CD4-positive, alpha-beta T cell (primary cell): Measurements from ENCODE around the gene PRSS53. TPM values are rescaled to one million over a fixed set of nuclear protein-coding genes. Genes with fewer than 3 reads are reported as not detected.

ENCODE experiments used
- ATAC-seq: fragments of 200-7000 bp; cut with Tn5 transposase; one replicate; pipeline ENCODE4 v1.10.0; 2022; ENCODE audit warnings: mild to moderate bottlenecking; ENCODE audit not compliant: poor library complexity
- CTCF ChIA-PET: fragments of 350-600 bp; sonication (Branson Sonifier 250); formaldehyde crosslinking; loops from one replicate; lab custom pipeline; 2021; ENCODE audit warnings: antibody characterized with exemption, inconsistent platforms; lab: Charles Lee
- POLR2A ChIA-PET: fragments of 350-600 bp; sonication (Branson Sonifier 250); formaldehyde crosslinking; loops from one replicate; lab custom pipeline; 2021; ENCODE audit warnings: antibody characterized with exemption, inconsistent platforms; lab: Charles Lee
- DNase-seq, 14 experiments: peaks; one replicate each; pipeline ENCODE4 v3.0.0-alpha.2; 2013 to 2020; ENCODE audit warnings: mixed read lengths in 2 of 14
- H3K27ac ChIP-seq, 2 donors: one replicate each; pipeline versions ENCODE4 v1.5.1 to v1.7.0; 2013; ENCODE audit warnings: low read length in 2 of 2, low read depth in 1 of 2, mild to moderate bottlenecking in 1 of 2
- H3K27me3 ChIP-seq, 2 experiments: 1 replicate in 1 of 2; 2 replicates in 1 of 2; pipeline versions ENCODE4 v1.6.1 to v1.7.0; 2013; ENCODE audit warnings: low read length in 2 of 2, control low read depth in 1 of 2, mild to moderate bottlenecking in 1 of 2, moderate library complexity in 1 of 2; ENCODE audit not compliant: insufficient read depth in 2 of 2, control insufficient read depth in 1 of 2
- H3K36me3 ChIP-seq: one replicate; pipeline ENCODE4 v1.6.1; 2013; ENCODE audit warnings: low read length, control low read depth; ENCODE audit not compliant: insufficient read depth
- H3K4me1 ChIP-seq: one replicate; pipeline ENCODE4 v1.6.1; 2013; ENCODE audit warnings: low read length, control low read depth; ENCODE audit not compliant: insufficient read depth
- H3K4me3 ChIP-seq: one replicate; pipeline ENCODE4 v1.5.1; 2013; ENCODE audit warnings: mild to moderate bottlenecking, low read length, moderate library complexity
- H3K9me3 ChIP-seq, 2 experiments: 1 replicate in 1 of 2; 2 replicates in 1 of 2; pipeline versions ENCODE4 v1.6.1 to v1.7.0; 2013; ENCODE audit warnings: low read length in 2 of 2, mild to moderate bottlenecking in 2 of 2, control low read depth in 1 of 2, moderate library complexity in 1 of 2; ENCODE audit not compliant: control insufficient read depth in 1 of 2, insufficient read depth in 1 of 2
- H3K27ac Mint-ChIP-seq: one replicate; pipeline ENCODE4 v1.8.0; 2020; ENCODE audit warnings: mixed read lengths
- H3K27me3 Mint-ChIP-seq: one replicate; pipeline ENCODE4 v1.8.0; 2021; ENCODE audit warnings: mixed read lengths
- H3K36me3 Mint-ChIP-seq: one replicate; pipeline ENCODE4 v1.8.0; 2021; ENCODE audit warnings: low read depth, mixed read lengths
- H3K4me1 Mint-ChIP-seq: one replicate; pipeline ENCODE4 v1.8.0; 2021; ENCODE audit warnings: low read depth, mixed read lengths
- H3K4me3 Mint-ChIP-seq: one replicate; pipeline ENCODE4 v1.8.0; 2020; ENCODE audit warnings: mild to moderate bottlenecking, mixed read lengths
- H3K9me3 Mint-ChIP-seq: one replicate; pipeline ENCODE4 v1.8.0; 2020; ENCODE audit warnings: mixed read lengths
- intact Hi-C, 2 experiments: fragments of 100-400 bp; cut with DNase I in 1 of 2; cut with micrococcal nuclease in 1 of 2; formaldehyde crosslinking; loops; one replicate each; pipeline versions ENCODE4 v1.15.1 to v1.9.0; 2023 to 2025; cut with DNase I, micrococcal nuclease
- total RNA-seq, 174 experiments: library from RNA in 2 of 174; stranded (reverse) in 2 of 174; gene quantifications; one replicate each; pipeline ENCODE4 v1.2.3 and lab custom pipeline; 2021 to 2026
- TF ChIP-seq, protein P1 (sequence below): fragments of 200-600 bp; IDR thresholded peaks from one replicate; pipeline ENCODE4 v1.8.0; 2022; ENCODE audit warnings: antibody characterized with exemption, mild to moderate bottlenecking

The PRSS53 gene
- total RNA-seq, 2 experiments from 2014 or later = 3.5 to 3.9 TPM

DNA sequence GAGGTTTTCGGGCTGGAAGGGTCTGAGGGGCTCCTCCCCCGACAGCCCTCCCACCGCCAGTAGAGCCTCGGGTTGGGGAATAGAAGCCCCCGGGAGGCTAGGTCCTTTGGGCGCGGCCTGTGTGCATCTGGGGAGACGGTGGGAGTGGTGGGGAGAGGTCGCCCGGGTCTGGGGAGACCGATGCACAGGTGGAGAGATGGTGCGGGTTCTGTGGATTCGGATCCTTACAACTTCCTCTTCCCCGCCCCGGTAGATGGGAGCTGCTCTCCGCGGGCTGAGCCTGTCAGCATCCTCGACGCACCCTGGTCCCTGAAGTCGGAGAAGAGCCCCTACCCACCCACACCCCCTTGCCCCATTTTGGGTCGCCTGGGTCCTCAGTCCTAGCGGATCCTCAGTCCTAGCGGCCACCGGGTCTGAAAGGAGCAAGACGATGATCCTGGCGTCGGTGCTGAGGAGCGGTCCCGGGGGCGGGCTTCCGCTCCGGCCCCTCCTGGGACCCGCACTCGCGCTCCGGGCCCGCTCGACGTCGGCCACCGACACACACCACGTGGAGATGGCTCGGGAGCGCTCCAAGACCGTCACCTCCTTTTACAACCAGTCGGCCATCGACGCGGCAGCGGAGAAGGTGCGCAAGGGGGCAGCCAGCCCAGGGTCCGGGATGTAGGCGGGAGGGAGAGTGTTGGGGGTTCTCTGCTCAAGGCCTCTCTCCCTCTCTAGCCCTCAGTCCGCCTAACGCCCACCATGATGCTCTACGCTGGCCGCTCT is 20.2 kb upstream of the PRSS53 start:
- TF ChIP-seq, protein P1, sequence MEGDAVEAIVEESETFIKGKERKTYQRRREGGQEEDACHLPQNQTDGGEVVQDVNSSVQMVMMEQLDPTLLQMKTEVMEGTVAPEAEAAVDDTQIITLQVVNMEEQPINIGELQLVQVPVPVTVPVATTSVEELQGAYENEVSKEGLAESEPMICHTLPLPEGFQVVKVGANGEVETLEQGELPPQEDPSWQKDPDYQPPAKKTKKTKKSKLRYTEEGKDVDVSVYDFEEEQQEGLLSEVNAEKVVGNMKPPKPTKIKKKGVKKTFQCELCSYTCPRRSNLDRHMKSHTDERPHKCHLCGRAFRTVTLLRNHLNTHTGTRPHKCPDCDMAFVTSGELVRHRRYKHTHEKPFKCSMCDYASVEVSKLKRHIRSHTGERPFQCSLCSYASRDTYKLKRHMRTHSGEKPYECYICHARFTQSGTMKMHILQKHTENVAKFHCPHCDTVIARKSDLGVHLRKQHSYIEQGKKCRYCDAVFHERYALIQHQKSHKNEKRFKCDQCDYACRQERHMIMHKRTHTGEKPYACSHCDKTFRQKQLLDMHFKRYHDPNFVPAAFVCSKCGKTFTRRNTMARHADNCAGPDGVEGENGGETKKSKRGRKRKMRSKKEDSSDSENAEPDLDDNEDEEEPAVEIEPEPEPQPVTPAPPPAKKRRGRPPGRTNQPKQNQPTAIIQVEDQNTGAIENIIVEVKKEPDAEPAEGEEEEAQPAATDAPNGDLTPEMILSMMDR = no peak
- H3K4me1 ChIP-seq = peaks cover 25% of the 10 kb centered on the region
- Mint-ChIP-seq H3K9me3 (no peaks in the 10 kb centered on the region), H3K36me3 (peaks cover 26% of the 10 kb centered on the region), H3K4me1 (peaks cover 13% of the 10 kb centered on the region), H3K27ac (peak overlapping the region; percentile 74), H3K27me3 (no peaks in the 10 kb centered on the region), H3K4me3 (peak overlapping the region; percentile 86)
- no peaks in the 10 kb centered on the region for H3K9me3 ChIP-seq
- POLR2A ChIA-PET = interaction anchor here (1.1 to 2.3 kb wide), 3 partner anchors 9 to 71 kb away, joined by 3 to 12 read pairs (median 3); partner anchors contain the start of genes FUS, KAT8, ZNF646 and ZNF668
- no peak for ATAC-seq
- intact Hi-C loops = loop anchor here in 1 of 2 experiments (5.0 kb wide), 1 partner anchor 33 kb away; no protein-coding TSS in a partner anchor
- H3K4me3 ChIP-seq = peak overlapping the region; percentile 59
- no peaks in the 10 kb centered on the region for H3K27me3 ChIP-seq
- no peak for DNase-seq
- CTCF ChIA-PET = interaction anchor here (2.4 kb wide), 1 partner anchor 33 kb away, joined by 7 read pairs; no protein-coding TSS in a partner anchor
- H3K36me3 ChIP-seq = peaks cover 18% of the 10 kb centered on the region
- no peak overlapping the region for H3K27ac ChIP-seq

DNA sequence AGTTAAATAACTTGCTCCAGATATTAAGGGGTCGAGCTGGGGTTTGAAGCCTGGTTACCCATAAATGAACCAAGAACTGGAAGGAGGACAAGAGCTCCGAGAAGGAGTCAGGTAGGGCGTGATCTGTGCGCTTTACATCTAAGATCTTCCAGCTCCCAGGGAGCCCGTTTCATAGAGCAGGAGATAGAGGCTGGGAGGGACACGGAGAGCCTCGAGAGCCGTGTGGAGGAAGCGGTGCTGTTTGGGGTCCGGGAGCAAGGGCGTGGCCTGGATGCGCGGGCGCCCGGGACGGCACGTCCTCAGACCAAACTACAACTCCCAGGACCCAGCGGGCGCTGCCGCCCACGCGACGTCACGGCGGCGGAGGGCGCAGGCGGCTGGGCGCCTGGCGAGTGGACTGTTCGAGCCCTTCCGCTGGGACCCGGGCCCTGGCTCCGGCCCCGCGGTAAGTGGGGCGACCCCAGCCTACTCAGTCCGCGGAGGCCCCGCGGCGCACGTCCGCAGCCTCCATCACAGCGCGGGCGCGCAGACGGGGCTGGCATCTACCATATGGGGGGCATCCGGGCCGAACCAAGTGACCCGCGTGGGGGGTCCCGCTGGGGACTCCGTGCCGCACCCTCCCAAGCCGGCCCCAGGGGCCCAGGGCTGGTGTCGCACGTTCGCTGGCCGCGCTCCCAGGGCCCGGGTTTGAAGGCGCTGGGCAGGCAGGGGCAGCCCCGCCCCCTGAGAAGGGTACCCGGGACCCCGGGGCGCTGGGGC is 19.5 kb upstream of the PRSS53 start, which contains the start of gene BCKDK:
Gene BCKDK (plus strand): TSS at position 352 of the 759 bp plus-strand sequence. CDS start 838 bp downstream, outside the sequence.
- Histone ChIP-seq H3K4me3 (peak within 1 kb of the TSS; percentile 59), H3K27me3 (no peaks in the 10 kb centered on the region), H3K27ac (peak within 1 kb of the TSS in 1 of 2 donors; percentile 60), H3K36me3 (peaks cover 18% of the 10 kb centered on the region), H3K9me3 (no peaks in the 10 kb centered on the region), H3K4me1 (peaks cover 25% of the 10 kb centered on the region)
- no peaks in the 10 kb centered on the region for H3K27me3 Mint-ChIP-seq
- no peaks in the 10 kb centered on the region for H3K9me3 Mint-ChIP-seq
- peaks cover 13% of the 10 kb centered on the region for H3K4me1 Mint-ChIP-seq
- ChIA-PET POLR2A (interaction anchor here (1.5 to 2.3 kb wide), 2 partner anchors 9 to 72 kb away, joined by 3 to 12 read pairs; partner anchors contain the start of genes FUS and KAT8), CTCF (interaction anchor here (1.0 to 2.4 kb wide), 2 partner anchors 14 to 34 kb away, joined by 4 to 7 read pairs; partner anchors contain the start of gene VKORC1)
- peaks cover 26% of the 10 kb centered on the region for H3K36me3 Mint-ChIP-seq
- H3K4me3 Mint-ChIP-seq = peak within 1 kb of the TSS; percentile 76
- peak within 1 kb of the TSS; percentile 53 for H3K27ac Mint-ChIP-seq
- DNase-seq (peak; percentile 22 to 76 (median 50)), ATAC-seq (peak; percentile 78)
- TF ChIP-seq, protein P1 = no peak
- intact Hi-C loops = loop anchor here in 1 of 2 experiments (5.0 kb wide), 1 partner anchor 34 kb away; no protein-coding TSS in a partner anchor

DNA sequence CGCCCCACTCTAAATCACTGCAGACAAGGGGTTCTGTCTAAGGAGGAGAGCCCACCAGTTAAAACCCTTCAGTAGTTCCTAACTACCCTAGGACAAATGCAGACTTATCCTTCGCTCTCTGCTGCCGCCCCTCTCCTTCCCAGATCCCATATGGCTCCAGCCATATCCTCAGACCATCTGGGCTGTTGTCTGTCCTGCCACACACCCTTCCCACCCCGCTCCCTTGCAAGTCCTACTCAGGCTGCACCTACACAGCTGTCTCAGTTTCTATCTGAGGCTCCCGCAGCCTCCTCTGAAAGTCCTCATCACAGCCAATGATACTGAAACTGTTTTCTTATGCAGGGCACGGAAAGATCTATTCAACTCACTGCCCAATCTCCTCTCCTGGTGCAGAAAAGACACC is 18.7 kb upstream of the PRSS53 start:
- Histone ChIP-seq H3K9me3 (no peaks in the 10 kb centered on the region), H3K4me3 (peak overlapping the region; percentile 59), H3K36me3 (peaks cover 16% of the 10 kb centered on the region), H3K27me3 (no peaks in the 10 kb centered on the region), H3K4me1 (peaks cover 25% of the 10 kb centered on the region), H3K27ac (no peak overlapping the region)
- peak overlapping the region; percentile 53 for H3K27ac Mint-ChIP-seq
- no peaks in the 10 kb centered on the region for H3K27me3 Mint-ChIP-seq
- CTCF ChIA-PET = interaction anchor here (1.0 to 2.4 kb wide), 2 partner anchors 13 to 35 kb away, joined by 4 to 7 read pairs; partner anchors contain the start of gene VKORC1
- POLR2A ChIA-PET = interaction anchor here (1.5 to 2.3 kb wide), 2 partner anchors 10 to 72 kb away, joined by 3 to 12 read pairs; partner anchors contain the start of genes FUS and KAT8
- H3K9me3 Mint-ChIP-seq = no peaks in the 10 kb centered on the region
- TF ChIP-seq, protein P1 = no peak
- DNase-seq (no peak), ATAC-seq (no peak)
- peaks cover 13% of the 10 kb centered on the region for H3K4me1 Mint-ChIP-seq
- H3K4me3 Mint-ChIP-seq = peak overlapping the region; percentile 76
- peaks cover 22% of the 10 kb centered on the region for H3K36me3 Mint-ChIP-seq
- intact Hi-C loops = loop anchor here in 1 of 2 experiments (5.0 kb wide), 1 partner anchor 35 kb away; no protein-coding TSS in a partner anchor
